Heart left ventricle (tissue), 13 donors: ENCODE data around the gene CNTNAP5.

Experiments used
- CTCF ChIP-seq, 12 donors: fragments of 200-600 bp; sonication (generic) in 4 of 12; IDR thresholded peaks; one replicate each; pipeline versions ENCODE4 v1.5.0 to v1.8.0; 2018 to 2022; ENCODE audit warnings: antibody characterized with exemption in 12 of 12, mild to moderate bottlenecking in 5 of 12
- POLR2A ChIP-seq, 2 donors: fragments of 450-650 bp; IDR thresholded peaks; one replicate each; pipeline ENCODE4 v1.6.1; 2017; ENCODE audit warnings: antibody characterized with exemption in 2 of 2, mild to moderate bottlenecking in 2 of 2, moderate library complexity in 2 of 2
- donor health status: ischemic (EF 13 %, LVEDD 7.1; RV severe dilation, severe dysfunction).
- donor health status: DM: no; HTN: yes; CAD: no.
- donor health status: DM: no; HTN: no; CAD: no.
- donor health status: ischemic (EF 25% LVEDD 6.9; RV normal size, moderate dysfunction).
- donor health status: ischemic (EF 25% LVEDD 5.7; RV mildly dilated, moderate dysfunction).
- donor health status: ischemic (EF 35%, LVEDD 5.7; RV mildly dilated, moderate dysfunction).
- donor health status: nonischemic (EF 11% LVEDD 7.7; RV severe dilation, severe dysfunction).
- donor health status: DM: yes; HTN: yes; CAD: no.
- donor health status: PGD.
- donor health status: ischemic (EF 29% LVEDD 5.4; RV normal size, mild dysfunction).
- donor health status: nonischemic (EF 23%, LVEDD 6.1; RV moderate dilation, normal function).

- TF ChIP-seq POLR2A (IDR thresholded peaks at IDR 0.05) (no peak), CTCF (IDR thresholded peaks at IDR 0.05) (no peak)
These were observed 890.5 kb downstream of the CNTNAP5 start for GRCh38 chr2:124915567-124915966.
